Testis (tissue), 2 donors: Measurements from ENCODE around the gene LRRC7.

ENCODE experiments used
- POLR2A ChIP-seq: fragments of 450-650 bp; IDR thresholded peaks from one replicate; pipeline ENCODE4 v1.6.1; 2017; ENCODE audit warnings: antibody characterized with exemption, mild to moderate bottlenecking, moderate library complexity
- TF ChIP-seq, protein P1 (sequence below), 3 experiments: fragments of 450-650 bp in 2 of 3; fragments of 200-600 bp in 1 of 3; sonication (generic) in 1 of 3; IDR thresholded peaks; one replicate each; pipeline ENCODE4 v1.5.1; 2016 to 2019; ENCODE audit warnings: antibody characterized with exemption in 3 of 3, mild to moderate bottlenecking in 2 of 3, moderate library complexity in 1 of 3

DNA sequence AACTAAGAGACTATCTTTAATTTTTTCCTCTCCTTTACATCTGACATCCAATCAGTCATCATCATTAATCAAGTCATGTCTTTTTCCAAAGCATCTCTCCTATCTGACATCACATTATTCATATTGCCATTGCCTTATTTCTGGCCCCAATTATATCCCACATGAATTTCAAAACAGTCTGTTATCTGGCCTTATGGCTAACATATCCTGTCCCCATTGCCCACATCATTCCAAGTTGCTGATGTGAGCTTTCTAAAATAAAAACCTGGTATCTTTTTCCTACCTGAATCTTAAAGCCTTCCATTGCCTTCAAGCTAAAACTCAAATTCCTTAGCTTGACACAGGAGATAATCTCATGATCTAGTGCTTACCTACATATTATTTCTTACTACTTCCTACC, 353.8 kb downstream of the LRRC7 start:
- TF ChIP-seq, protein P1, sequence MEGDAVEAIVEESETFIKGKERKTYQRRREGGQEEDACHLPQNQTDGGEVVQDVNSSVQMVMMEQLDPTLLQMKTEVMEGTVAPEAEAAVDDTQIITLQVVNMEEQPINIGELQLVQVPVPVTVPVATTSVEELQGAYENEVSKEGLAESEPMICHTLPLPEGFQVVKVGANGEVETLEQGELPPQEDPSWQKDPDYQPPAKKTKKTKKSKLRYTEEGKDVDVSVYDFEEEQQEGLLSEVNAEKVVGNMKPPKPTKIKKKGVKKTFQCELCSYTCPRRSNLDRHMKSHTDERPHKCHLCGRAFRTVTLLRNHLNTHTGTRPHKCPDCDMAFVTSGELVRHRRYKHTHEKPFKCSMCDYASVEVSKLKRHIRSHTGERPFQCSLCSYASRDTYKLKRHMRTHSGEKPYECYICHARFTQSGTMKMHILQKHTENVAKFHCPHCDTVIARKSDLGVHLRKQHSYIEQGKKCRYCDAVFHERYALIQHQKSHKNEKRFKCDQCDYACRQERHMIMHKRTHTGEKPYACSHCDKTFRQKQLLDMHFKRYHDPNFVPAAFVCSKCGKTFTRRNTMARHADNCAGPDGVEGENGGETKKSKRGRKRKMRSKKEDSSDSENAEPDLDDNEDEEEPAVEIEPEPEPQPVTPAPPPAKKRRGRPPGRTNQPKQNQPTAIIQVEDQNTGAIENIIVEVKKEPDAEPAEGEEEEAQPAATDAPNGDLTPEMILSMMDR (IDR thresholded peaks at IDR 0.05), result no peak
- TF ChIP-seq POLR2A, result no peak
